Mesothelial cell of epicardium (in vitro differentiated cells): Measurements from ENCODE around the gene NPBWR2. TPM values are rescaled to one million over a fixed set of nuclear protein-coding genes. Genes with fewer than 3 reads are reported as not detected.

Source experiments
- DNase-seq, 2 experiments: peaks; one replicate each; pipeline ENCODE4 v3.0.0; 2021; ENCODE audit warnings: low spot score in 2 of 2; ENCODE audit not compliant: unreplicated experiment in 2 of 2
- H3K27ac Mint-ChIP-seq: 2 replicates; pipeline ENCODE4 v1.8.0; 2021; ENCODE audit warnings: mixed read lengths
- H3K27me3 Mint-ChIP-seq: 2 replicates; pipeline ENCODE4 v1.8.0; 2021; ENCODE audit warnings: low read depth, mixed read lengths
- H3K36me3 Mint-ChIP-seq: 2 replicates; pipeline ENCODE4 v1.8.0; 2021; ENCODE audit warnings: mixed read lengths
- H3K4me1 Mint-ChIP-seq: 2 replicates; pipeline ENCODE4 v1.8.0; 2021; ENCODE audit warnings: mixed read lengths
- H3K4me3 Mint-ChIP-seq: 2 replicates; pipeline ENCODE4 v1.8.0; 2021; ENCODE audit warnings: mild to moderate bottlenecking, moderate library complexity, mixed read lengths
- H3K9me3 Mint-ChIP-seq: 2 replicates; pipeline ENCODE4 v1.8.0; 2021; ENCODE audit warnings: mixed read lengths
- total RNA-seq: library from RNA; stranded (reverse); gene quantifications from 3 replicates; pipeline ENCODE4 v1.2.1, GENCODE V29; 2021
- TF ChIP-seq, protein P1 (sequence below): fragments of 200-600 bp; sonication (generic); IDR thresholded peaks from one replicate; pipeline ENCODE4 v1.5.0; 2021; ENCODE audit warnings: antibody characterized with exemption; ENCODE audit not compliant: unreplicated experiment

NPBWR2 gene
- total RNA-seq, 1 donor from 2014 or later = not detected

DNA sequence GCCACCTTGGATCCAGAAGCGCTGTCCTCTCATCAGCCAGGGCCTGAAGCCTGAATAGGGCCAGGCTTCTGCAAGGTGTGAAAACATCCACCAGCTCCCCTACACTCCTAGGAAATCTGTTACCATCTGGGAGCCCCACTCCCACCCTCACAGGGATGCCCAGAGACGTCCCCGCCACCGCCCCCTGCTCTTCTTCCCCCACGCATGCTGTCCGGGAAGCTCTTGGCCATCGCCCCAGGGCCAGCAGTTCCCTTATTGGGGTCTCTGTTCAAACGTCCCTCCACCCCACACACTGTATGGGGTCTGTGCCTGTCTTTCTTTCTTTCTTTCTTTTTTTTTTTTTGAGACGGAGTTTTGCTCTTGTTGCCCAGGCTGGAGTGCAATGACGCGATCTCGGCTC is 31.8 kb downstream of the NPBWR2 start:
- Mint-ChIP-seq H3K36me3 (no peaks in the 10 kb centered on the region), H3K4me1 (peaks cover 6% of the 10 kb centered on the region), H3K4me3 (no peak overlapping the region), H3K9me3 (no peaks in the 10 kb centered on the region), H3K27me3 (peaks cover 6% of the 10 kb centered on the region), H3K27ac (no peak overlapping the region)
- TF ChIP-seq, protein P1, sequence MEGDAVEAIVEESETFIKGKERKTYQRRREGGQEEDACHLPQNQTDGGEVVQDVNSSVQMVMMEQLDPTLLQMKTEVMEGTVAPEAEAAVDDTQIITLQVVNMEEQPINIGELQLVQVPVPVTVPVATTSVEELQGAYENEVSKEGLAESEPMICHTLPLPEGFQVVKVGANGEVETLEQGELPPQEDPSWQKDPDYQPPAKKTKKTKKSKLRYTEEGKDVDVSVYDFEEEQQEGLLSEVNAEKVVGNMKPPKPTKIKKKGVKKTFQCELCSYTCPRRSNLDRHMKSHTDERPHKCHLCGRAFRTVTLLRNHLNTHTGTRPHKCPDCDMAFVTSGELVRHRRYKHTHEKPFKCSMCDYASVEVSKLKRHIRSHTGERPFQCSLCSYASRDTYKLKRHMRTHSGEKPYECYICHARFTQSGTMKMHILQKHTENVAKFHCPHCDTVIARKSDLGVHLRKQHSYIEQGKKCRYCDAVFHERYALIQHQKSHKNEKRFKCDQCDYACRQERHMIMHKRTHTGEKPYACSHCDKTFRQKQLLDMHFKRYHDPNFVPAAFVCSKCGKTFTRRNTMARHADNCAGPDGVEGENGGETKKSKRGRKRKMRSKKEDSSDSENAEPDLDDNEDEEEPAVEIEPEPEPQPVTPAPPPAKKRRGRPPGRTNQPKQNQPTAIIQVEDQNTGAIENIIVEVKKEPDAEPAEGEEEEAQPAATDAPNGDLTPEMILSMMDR = no peak
- no peak for DNase-seq

- Mint-ChIP-seq H3K9me3 (no peaks in the 10 kb centered on the region), H3K36me3 (no peaks in the 10 kb centered on the region), H3K27me3 (no peaks in the 10 kb centered on the region), H3K4me1 (peaks cover 6% of the 10 kb centered on the region), H3K4me3 (no peak overlapping the region), H3K27ac (no peak overlapping the region)
- DNase-seq = no peak
- TF ChIP-seq, protein P1 = no peak
Observed at GRCh38 chr20:64074963-64075362, 32.4 kb downstream of the NPBWR2 start.

DNA sequence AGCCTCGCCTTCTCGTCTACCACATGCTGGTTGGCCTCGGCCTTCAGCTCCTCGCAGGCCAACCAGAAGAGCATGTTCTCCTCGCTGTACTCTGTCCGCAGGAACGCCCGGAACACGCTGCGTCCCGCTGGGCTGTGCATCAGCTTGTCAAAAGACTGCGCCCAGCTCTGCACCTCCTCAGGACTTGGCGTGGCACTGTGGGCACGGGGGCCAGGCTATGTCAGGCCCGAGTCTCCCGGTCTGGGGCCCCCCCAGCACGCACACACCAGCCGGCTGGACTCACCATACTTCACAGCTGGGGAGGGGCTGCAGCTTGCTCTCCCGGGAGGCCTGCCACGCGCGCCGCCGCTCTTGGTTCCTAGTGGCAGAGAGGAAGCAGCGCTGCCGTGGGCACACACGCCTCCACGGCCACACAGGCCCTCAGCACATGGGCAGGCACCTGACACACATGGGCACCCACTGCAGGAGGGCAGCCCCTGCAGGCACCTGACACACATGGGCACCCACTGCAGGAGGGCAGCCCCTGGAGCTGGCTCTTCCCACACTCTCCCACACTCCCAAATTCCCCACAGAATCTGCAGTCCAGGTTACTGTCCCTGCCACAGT is 33.1 kb downstream of the NPBWR2 start:
- TF ChIP-seq, protein P1 = no peak
- no peaks in the 10 kb centered on the region for H3K9me3 Mint-ChIP-seq
- no peak for DNase-seq
- H3K4me1 Mint-ChIP-seq = peaks cover 6% of the 10 kb centered on the region
- H3K27ac Mint-ChIP-seq = no peak overlapping the region
- H3K36me3 Mint-ChIP-seq = no peaks in the 10 kb centered on the region
- no peaks in the 10 kb centered on the region for H3K27me3 Mint-ChIP-seq
- H3K4me3 Mint-ChIP-seq = no peak overlapping the region

GRCh38 chr20:64073476-64074183 is 33.7 kb downstream of the NPBWR2 start:
- no peaks in the 10 kb centered on the region for H3K9me3 Mint-ChIP-seq
- H3K4me1 Mint-ChIP-seq = peaks cover under 1% of the 10 kb centered on the region
- DNase-seq = no peak
- H3K4me3 Mint-ChIP-seq = no peak overlapping the region
- no peaks in the 10 kb centered on the region for H3K36me3 Mint-ChIP-seq
- no peaks in the 10 kb centered on the region for H3K27me3 Mint-ChIP-seq
- H3K27ac Mint-ChIP-seq = no peak overlapping the region
- TF ChIP-seq, protein P1 = no peak

DNA sequence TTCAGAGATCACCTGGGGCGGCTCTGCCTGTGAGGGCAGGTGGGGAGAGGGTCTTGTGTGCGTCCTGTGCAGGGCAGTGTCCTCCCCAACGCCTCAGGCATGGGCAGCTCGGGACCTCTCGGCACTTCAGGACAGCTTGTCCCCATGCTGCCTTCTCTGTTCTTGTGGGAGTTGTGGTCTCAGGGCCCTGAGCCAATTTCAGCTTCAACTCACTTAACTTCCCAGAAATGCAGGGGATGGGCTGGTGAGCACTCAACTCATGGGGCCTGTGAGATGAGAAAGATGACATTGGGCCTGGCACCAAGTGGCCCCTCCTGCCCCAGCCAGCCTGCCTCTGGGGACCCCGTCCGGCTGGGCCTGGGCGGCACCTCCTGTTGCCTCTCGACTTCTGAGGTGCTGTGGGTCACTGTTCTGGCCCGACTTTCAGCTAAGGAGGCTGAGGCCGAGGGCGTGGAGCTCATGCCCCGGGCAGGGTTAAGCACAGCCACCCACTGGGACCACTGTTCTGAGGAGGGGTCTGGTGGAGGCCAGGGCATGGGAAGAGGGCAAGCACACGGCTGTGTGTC is 34.8 kb downstream of the NPBWR2 start:
- Mint-ChIP-seq H3K4me1 (no peaks in the 10 kb centered on the region), H3K9me3 (no peaks in the 10 kb centered on the region), H3K27me3 (no peaks in the 10 kb centered on the region), H3K27ac (no peak overlapping the region), H3K36me3 (no peaks in the 10 kb centered on the region), H3K4me3 (no peak overlapping the region)
- TF ChIP-seq, protein P1 = no peak
- no peak for DNase-seq
